ENCODE data around the gene PTTG1IP. TPM values are rescaled to one million over a fixed set of nuclear protein-coding genes. Genes with fewer than 3 reads are reported as not detected.

PTTG1IP gene
- total RNA-seq, 1 donor, result 413 TPM

- Histone ChIP-seq H3K4me1 (ENCODE audit: insufficient read depth, low read length) (peaks cover 18% of the 10 kb centered on the region), H3K27me3 (ENCODE audit: insufficient read depth, low read length) (peaks cover 15% of the 10 kb centered on the region), H3K27ac (ENCODE audit: low read depth, low read length) (peak overlapping the region; percentile 68), H3K79me2 (ENCODE audit: insufficient read depth, low read length) (peaks cover 15% of the 10 kb centered on the region), H4K20me1 (ENCODE audit: insufficient read depth, low read length) (peaks cover 27% of the 10 kb centered on the region), H3K4me3 (ENCODE audit: insufficient read depth, low read length) (peak overlapping the region; percentile 69), H2AFZ (ENCODE audit: low read length) (no peak overlapping the region), H3K36me3 (ENCODE audit: insufficient read depth, low read length) (peaks cover 26% of the 10 kb centered on the region), H3K4me2 (ENCODE audit: insufficient read depth, low read length) (peak overlapping the region; percentile 87), H3K9me3 (ENCODE audit: low read depth, low read length) (no peaks in the 10 kb centered on the region)
- DNase-seq (ENCODE audit: insufficient read length, low spot score, missing footprints), result peak; percentile 98
- no peak for TF ChIP-seq CTCF (IDR thresholded peaks at IDR 0.05; ENCODE audit: extremely low read depth, low read depth, low read length)
Measured at GRCh38 chr21:44846485-44847260, 26.8 kb downstream of the PTTG1IP start.

- H3K4me3 ChIP-seq (ENCODE audit: insufficient read depth, low read length), result peak overlapping the region; percentile 69
- no peak overlapping the region for H2AFZ ChIP-seq (ENCODE audit: low read length)
- peak overlapping the region; percentile 87 for H3K4me2 ChIP-seq (ENCODE audit: insufficient read depth, low read length)
- H3K27ac ChIP-seq (ENCODE audit: low read depth, low read length), result peak overlapping the region; percentile 68
- H3K79me2 ChIP-seq (ENCODE audit: insufficient read depth, low read length), result peaks cover 10% of the 10 kb centered on the region
- no peak for TF ChIP-seq CTCF (IDR thresholded peaks at IDR 0.05; ENCODE audit: extremely low read depth, low read depth, low read length)
- peaks cover 15% of the 10 kb centered on the region for H3K27me3 ChIP-seq (ENCODE audit: insufficient read depth, low read length)
- peaks cover 22% of the 10 kb centered on the region for H3K36me3 ChIP-seq (ENCODE audit: insufficient read depth, low read length)
- H3K9me3 ChIP-seq (ENCODE audit: low read depth, low read length), result no peaks in the 10 kb centered on the region
- H4K20me1 ChIP-seq (ENCODE audit: insufficient read depth, low read length), result peaks cover 24% of the 10 kb centered on the region
- DNase-seq (ENCODE audit: insufficient read length, low spot score, missing footprints), result no peak
- H3K4me1 ChIP-seq (ENCODE audit: insufficient read depth, low read length), result peaks cover 18% of the 10 kb centered on the region
Measured at GRCh38 chr21:44846224-44846484, 27.3 kb downstream of the PTTG1IP start.

- peaks cover 23% of the 10 kb centered on the region for H4K20me1 ChIP-seq (ENCODE audit: insufficient read depth, low read length)
- peak overlapping the region; percentile 68 for H3K27ac ChIP-seq (ENCODE audit: low read depth, low read length)
- H3K4me1 ChIP-seq (ENCODE audit: insufficient read depth, low read length), result peaks cover 18% of the 10 kb centered on the region
- no peak overlapping the region for H2AFZ ChIP-seq (ENCODE audit: low read length)
- H3K4me3 ChIP-seq (ENCODE audit: insufficient read depth, low read length), result peak overlapping the region; percentile 69
- peaks cover 8% of the 10 kb centered on the region for H3K79me2 ChIP-seq (ENCODE audit: insufficient read depth, low read length)
- peaks cover 17% of the 10 kb centered on the region for H3K36me3 ChIP-seq (ENCODE audit: insufficient read depth, low read length)
- TF ChIP-seq CTCF (IDR thresholded peaks at IDR 0.05; ENCODE audit: extremely low read depth, low read depth, low read length), result peak; percentile 38
- H3K9me3 ChIP-seq (ENCODE audit: low read depth, low read length), result no peaks in the 10 kb centered on the region
- H3K4me2 ChIP-seq (ENCODE audit: insufficient read depth, low read length), result peak overlapping the region; percentile 87
- peak; percentile 96 for DNase-seq (ENCODE audit: insufficient read length, low spot score, missing footprints)
- H3K27me3 ChIP-seq (ENCODE audit: insufficient read depth, low read length), result peaks cover 15% of the 10 kb centered on the region
Measured at GRCh38 chr21:44845418-44846223, 27.9 kb downstream of the PTTG1IP start.

GRCh38 chr21:44844256-44844655, 29.2 kb downstream of the PTTG1IP start:
- no peak for DNase-seq (ENCODE audit: insufficient read length, low spot score, missing footprints)
- Histone ChIP-seq H3K27ac (ENCODE audit: low read depth, low read length) (no peak overlapping the region), H3K79me2 (ENCODE audit: insufficient read depth, low read length) (peaks cover 2% of the 10 kb centered on the region), H3K4me1 (ENCODE audit: insufficient read depth, low read length) (peaks cover 18% of the 10 kb centered on the region), H4K20me1 (ENCODE audit: insufficient read depth, low read length) (peaks cover 12% of the 10 kb centered on the region), H3K4me3 (ENCODE audit: insufficient read depth, low read length) (no peak overlapping the region), H3K4me2 (ENCODE audit: insufficient read depth, low read length) (no peak overlapping the region), H3K9me3 (ENCODE audit: low read depth, low read length) (no peaks in the 10 kb centered on the region), H2AFZ (ENCODE audit: low read length) (no peak overlapping the region), H3K36me3 (ENCODE audit: insufficient read depth, low read length) (peaks cover 4% of the 10 kb centered on the region), H3K27me3 (ENCODE audit: insufficient read depth, low read length) (peaks cover 18% of the 10 kb centered on the region)
- TF ChIP-seq CTCF (IDR thresholded peaks at IDR 0.05; ENCODE audit: extremely low read depth, low read depth, low read length), result no peak
